GM23338 (cell line): ENCODE data around the gene SMIM35. TPM values are rescaled to one million over a fixed set of nuclear protein-coding genes. Genes with fewer than 3 reads are reported as not detected.

Experiments used
- ZNF114 ChIP-seq: fragments of 250-450 bp; sonication (Bioruptor Pico); IDR thresholded peaks from 2 replicates; pipeline ENCODE4 v1.5.0; 2020; ENCODE audit warnings: mild to moderate bottlenecking, moderate library complexity
- polyA plus RNA-seq: library from polyadenylated mRNA; unstranded; fragments of >200 nt; fragmentation: Nextera tagmentation; extraction: Ambion mirVana; gene quantifications from 2 replicates; pipeline ENCODE4 v1.2.1, GENCODE V29; 2016
- total RNA-seq: library from RNA; depleted of rRNA; stranded (reverse); fragments of >200 nt; shearing (Covaris generic); gene quantifications from 2 replicates; pipeline ENCODE4 v1.2.3, GENCODE V29; 2014
- TF ChIP-seq, protein P1 (sequence below): fragments of 250-450 bp; sonication (Bioruptor Pico); IDR thresholded peaks from 2 replicates; pipeline ENCODE4 v1.5.0; 2020; ENCODE audit warnings: mild to moderate bottlenecking, moderate library complexity
- TF ChIP-seq, protein P2 (sequence below): IDR thresholded peaks from one replicate; pipeline ENCODE4 v1.6.1; 2018; ENCODE audit warnings: antibody characterized with exemption; ENCODE audit not compliant: unreplicated experiment
- TF ChIP-seq, protein P3 (sequence below): IDR thresholded peaks from 2 replicates; pipeline ENCODE4 v1.6.1; 2016; ENCODE audit warnings: antibody characterized with exemption

The SMIM35 gene
- total and polyA plus RNA-seq, 2 experiments from 2014 or later = not detected

DNA sequence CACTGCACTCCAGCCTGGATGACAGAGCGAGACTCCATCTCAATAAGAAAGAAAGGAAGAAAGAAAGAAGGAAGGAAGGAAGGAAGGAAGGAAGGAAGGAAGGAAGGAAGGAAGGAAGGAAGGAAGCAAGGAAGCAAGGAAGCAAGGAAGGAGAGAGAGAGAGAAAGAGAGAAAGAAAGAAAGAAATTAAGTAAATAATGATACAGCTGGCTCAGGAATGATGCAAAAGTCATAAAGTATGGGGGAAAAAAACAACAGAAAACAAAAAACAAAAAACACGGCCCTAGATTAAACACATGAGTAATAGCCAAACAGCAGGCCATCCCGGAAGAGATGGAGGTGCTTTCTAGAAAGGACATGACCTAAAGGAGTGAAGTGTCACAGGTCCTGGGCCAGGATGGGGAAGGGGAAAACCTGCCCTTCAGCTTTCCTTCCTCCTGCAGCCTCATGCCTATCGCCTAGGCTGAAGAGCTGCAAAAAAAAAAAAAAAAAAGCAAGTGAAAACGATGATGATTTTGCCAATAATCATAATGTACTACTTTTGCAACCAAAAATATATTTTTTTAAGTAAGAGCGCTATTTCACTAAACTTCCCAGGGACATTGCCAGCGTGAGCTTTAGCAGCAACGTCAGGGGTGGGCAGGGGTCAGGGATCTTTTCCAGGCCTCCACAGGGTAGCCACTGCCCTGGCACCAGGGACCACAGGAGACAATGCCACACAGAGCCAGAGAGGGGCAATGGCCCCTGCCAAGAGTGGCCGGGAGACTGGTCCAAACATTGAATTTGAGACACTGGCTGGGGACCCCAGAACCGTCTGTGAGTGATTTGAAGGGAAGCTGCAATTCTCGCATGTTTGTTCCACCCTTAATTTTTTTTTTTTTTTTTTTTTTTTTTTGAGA lies 38.0 kb downstream of the SMIM35 start (continued):
- TF ChIP-seq, protein P1, sequence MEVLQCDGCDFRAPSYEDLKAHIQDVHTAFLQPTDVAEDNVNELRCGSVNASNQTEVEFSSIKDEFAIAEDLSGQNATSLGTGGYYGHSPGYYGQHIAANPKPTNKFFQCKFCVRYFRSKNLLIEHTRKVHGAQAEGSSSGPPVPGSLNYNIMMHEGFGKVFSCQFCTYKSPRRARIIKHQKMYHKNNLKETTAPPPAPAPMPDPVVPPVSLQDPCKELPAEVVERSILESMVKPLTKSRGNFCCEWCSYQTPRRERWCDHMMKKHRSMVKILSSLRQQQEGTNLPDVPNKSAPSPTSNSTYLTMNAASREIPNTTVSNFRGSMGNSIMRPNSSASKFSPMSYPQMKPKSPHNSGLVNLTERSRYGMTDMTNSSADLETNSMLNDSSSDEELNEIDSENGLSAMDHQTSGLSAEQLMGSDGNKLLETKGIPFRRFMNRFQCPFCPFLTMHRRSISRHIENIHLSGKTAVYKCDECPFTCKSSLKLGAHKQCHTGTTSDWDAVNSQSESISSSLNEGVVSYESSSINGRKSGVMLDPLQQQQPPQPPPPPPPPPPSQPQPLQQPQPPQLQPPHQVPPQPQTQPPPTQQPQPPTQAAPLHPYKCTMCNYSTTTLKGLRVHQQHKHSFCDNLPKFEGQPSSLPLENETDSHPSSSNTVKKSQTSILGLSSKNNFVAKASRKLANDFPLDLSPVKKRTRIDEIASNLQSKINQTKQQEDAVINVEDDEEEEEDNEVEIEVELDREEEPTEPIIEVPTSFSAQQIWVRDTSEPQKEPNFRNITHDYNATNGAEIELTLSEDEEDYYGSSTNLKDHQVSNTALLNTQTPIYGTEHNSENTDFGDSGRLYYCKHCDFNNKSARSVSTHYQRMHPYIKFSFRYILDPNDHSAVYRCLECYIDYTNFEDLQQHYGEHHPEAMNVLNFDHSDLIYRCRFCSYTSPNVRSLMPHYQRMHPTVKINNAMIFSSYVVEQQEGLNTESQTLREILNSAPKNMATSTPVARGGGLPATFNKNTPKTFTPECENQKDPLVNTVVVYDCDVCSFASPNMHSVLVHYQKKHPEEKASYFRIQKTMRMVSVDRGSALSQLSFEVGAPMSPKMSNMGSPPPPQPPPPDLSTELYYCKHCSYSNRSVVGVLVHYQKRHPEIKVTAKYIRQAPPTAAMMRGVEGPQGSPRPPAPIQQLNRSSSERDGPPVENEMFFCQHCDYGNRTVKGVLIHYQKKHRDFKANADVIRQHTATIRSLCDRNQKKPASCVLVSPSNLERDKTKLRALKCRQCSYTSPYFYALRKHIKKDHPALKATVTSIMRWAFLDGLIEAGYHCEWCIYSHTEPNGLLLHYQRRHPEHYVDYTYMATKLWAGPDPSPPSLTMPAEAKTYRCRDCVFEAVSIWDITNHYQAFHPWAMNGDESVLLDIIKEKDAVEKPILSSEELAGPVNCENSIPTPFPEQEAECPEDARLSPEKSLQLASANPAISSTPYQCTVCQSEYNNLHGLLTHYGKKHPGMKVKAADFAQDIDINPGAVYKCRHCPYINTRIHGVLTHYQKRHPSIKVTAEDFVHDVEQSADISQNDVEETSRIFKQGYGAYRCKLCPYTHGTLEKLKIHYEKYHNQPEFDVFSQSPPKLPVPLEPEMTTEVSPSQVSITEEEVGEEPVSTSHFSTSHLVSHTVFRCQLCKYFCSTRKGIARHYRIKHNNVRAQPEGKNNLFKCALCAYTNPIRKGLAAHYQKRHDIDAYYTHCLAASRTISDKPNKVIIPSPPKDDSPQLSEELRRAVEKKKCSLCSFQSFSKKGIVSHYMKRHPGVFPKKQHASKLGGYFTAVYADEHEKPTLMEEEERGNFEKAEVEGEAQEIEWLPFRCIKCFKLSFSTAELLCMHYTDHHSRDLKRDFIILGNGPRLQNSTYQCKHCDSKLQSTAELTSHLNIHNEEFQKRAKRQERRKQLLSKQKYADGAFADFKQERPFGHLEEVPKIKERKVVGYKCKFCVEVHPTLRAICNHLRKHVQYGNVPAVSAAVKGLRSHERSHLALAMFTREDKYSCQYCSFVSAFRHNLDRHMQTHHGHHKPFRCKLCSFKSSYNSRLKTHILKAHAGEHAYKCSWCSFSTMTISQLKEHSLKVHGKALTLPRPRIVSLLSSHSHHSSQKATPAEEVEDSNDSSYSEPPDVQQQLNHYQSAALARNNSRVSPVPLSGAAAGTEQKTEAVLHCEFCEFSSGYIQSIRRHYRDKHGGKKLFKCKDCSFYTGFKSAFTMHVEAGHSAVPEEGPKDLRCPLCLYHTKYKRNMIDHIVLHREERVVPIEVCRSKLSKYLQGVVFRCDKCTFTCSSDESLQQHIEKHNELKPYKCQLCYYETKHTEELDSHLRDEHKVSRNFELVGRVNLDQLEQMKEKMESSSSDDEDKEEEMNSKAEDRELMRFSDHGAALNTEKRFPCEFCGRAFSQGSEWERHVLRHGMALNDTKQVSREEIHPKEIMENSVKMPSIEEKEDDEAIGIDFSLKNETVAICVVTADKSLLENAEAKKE (CRISPR knock-in tag) = no peak
- TF ChIP-seq ZNF114 (CRISPR knock-in tag) = no peak
- TF ChIP-seq, protein P2, sequence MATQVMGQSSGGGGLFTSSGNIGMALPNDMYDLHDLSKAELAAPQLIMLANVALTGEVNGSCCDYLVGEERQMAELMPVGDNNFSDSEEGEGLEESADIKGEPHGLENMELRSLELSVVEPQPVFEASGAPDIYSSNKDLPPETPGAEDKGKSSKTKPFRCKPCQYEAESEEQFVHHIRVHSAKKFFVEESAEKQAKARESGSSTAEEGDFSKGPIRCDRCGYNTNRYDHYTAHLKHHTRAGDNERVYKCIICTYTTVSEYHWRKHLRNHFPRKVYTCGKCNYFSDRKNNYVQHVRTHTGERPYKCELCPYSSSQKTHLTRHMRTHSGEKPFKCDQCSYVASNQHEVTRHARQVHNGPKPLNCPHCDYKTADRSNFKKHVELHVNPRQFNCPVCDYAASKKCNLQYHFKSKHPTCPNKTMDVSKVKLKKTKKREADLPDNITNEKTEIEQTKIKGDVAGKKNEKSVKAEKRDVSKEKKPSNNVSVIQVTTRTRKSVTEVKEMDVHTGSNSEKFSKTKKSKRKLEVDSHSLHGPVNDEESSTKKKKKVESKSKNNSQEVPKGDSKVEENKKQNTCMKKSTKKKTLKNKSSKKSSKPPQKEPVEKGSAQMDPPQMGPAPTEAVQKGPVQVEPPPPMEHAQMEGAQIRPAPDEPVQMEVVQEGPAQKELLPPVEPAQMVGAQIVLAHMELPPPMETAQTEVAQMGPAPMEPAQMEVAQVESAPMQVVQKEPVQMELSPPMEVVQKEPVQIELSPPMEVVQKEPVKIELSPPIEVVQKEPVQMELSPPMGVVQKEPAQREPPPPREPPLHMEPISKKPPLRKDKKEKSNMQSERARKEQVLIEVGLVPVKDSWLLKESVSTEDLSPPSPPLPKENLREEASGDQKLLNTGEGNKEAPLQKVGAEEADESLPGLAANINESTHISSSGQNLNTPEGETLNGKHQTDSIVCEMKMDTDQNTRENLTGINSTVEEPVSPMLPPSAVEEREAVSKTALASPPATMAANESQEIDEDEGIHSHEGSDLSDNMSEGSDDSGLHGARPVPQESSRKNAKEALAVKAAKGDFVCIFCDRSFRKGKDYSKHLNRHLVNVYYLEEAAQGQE = no peak
- TF ChIP-seq, protein P3, sequence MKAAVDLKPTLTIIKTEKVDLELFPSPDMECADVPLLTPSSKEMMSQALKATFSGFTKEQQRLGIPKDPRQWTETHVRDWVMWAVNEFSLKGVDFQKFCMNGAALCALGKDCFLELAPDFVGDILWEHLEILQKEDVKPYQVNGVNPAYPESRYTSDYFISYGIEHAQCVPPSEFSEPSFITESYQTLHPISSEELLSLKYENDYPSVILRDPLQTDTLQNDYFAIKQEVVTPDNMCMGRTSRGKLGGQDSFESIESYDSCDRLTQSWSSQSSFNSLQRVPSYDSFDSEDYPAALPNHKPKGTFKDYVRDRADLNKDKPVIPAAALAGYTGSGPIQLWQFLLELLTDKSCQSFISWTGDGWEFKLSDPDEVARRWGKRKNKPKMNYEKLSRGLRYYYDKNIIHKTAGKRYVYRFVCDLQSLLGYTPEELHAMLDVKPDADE = no peak
